ENCODE data around the gene GGT5.
"Not testable (repeated sequence)": the region's sequence is repeated elsewhere in the genome, so short reads cannot be mapped to it uniquely, and the experiment has no call there.

The GGT5 gene

GRCh38 chr22:24201681-24202614 is 42.9 kb downstream of the GGT5 start:
- DNase-seq, result no peak

- no peak for DNase-seq
Observed at GRCh38 chr22:24200619-24201212, 44.2 kb downstream of the GGT5 start.

- DNase-seq, result no peak
Observed at GRCh38 chr22:24198682-24199052, 46.2 kb downstream of the GGT5 start.

- no peak for DNase-seq
Observed at GRCh38 chr22:24191893-24192292, 53.0 kb downstream of the GGT5 start.

GRCh38 chr22:24191381-24191841 is 53.5 kb downstream of the GGT5 start:
- DNase-seq, result no peak

- DNase-seq, result no peak
Observed at GRCh38 chr22:24190596-24191208, 54.2 kb downstream of the GGT5 start.

- DNase-seq, result no peak
Observed at GRCh38 chr22:24190159-24190540, 54.7 kb downstream of the GGT5 start.

- peak; percentile 12 for DNase-seq
Observed at GRCh38 chr22:24189249-24190158, 55.4 kb downstream of the GGT5 start.

- no peak for DNase-seq
Observed at GRCh38 chr22:24188705-24189248, 56.1 kb downstream of the GGT5 start.

GRCh38 chr22:24187731-24188644 is 56.9 kb downstream of the GGT5 start:
- DNase-seq, result no peak

GRCh38 chr22:24186892-24187670 is 57.8 kb downstream of the GGT5 start:
- DNase-seq, result no peak

- DNase-seq, result no peak
Observed at GRCh38 chr22:24186352-24186740, 58.5 kb downstream of the GGT5 start.

GRCh38 chr22:24185501-24186351 is 59.2 kb downstream of the GGT5 start:
- no peak for DNase-seq

- no peak for DNase-seq
Observed at GRCh38 chr22:24185001-24185500, 59.8 kb downstream of the GGT5 start.

- no peak for DNase-seq
Observed at GRCh38 chr22:24184057-24184798, 60.7 kb downstream of the GGT5 start.

- DNase-seq, result no peak
Observed at GRCh38 chr22:24183321-24184031, 61.4 kb downstream of the GGT5 start.

- not testable (repeated sequence) for DNase-seq
Observed at GRCh38 chr22:24182900-24183246, 62.0 kb downstream of the GGT5 start.

Measured in NCI-H2107 (cell line).